ENCODE measurements around the gene ITIH4.

ITIH4 gene

DNA sequence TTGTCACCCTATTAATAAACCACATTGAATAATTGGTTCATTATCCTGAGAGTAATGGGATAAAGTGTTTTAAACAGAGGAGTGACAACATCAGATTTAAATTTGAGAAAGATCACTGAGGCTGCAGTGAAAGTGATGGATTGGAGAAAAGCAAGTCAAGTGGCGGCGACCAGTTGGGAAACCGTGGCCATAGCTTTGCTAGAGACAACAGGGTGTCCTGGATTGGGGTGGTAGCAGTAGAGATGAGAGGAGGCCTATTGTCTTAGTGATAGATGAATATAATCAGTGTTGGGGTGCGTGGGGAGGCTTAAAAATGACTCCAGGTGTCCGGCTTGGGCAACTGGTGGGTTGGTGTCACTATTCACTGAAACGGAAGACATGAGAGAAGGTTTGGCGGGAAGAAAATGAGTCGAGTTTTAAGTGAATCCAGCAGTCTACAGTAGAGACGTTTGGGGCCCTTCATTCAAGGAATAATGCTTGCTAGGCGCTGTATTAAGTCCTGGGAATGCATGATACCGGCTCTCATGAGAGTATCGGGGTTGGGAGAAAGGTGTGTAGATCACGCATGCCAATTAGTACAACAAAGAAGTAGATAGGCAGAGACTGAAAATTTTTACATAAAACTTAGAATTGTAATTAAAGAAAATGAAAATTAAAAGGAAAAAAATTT, 60.6 kb downstream of the ITIH4 start:
- DNase-seq (ENCODE audit: low read depth in 2 of 2): no peak

DNA sequence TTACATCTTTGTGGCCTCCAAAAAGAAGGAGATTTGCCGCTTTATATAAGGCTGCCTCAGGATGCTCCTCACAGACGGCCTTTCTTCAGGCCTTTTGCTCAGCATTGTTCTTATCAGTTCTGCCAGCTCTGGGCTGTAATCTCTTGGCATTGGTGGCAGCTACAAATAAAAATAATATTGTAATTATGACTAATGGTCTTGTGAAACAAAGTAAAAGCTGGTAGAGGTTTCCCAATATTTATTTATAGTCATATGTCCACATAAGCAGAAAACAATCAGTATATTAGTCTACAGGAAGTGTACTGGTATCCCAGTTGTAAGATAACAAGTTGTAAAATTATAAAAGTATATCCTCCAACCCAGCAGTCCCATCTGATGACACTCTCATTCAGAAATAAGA, 67.0 kb downstream of the ITIH4 start:
- no peak for DNase-seq (ENCODE audit: low read depth in 2 of 2)

All from fibroblast of skin of left quadriceps (primary cell).